Spleen (tissue), 11 donors: ENCODE data around the gene BICRA. TPM values are rescaled to one million over a fixed set of nuclear protein-coding genes. Genes with fewer than 3 reads are reported as not detected.

Source experiments
- DNase-seq: peaks from one replicate; pipeline ENCODE4 v3.0.0-alpha.2; 2020
- H3K27ac ChIP-seq, 8 donors: fragments of 200-600 bp; sonication (generic) in 7 of 8; 1 replicate in 4 of 8; 2 replicates in 4 of 8; pipeline versions ENCODE4 v1.5.0 to v1.8.0; 2016 to 2021; ENCODE audit warnings: inconsistent platforms in 4 of 8, mild to moderate bottlenecking in 4 of 8, moderate library complexity in 1 of 8
- H3K27me3 ChIP-seq, 7 donors: fragments of 200-600 bp; sonication (generic) in 6 of 7; replicated peaks in 1 of 7; 1 replicate in 4 of 7; 2 replicates in 3 of 7; pipeline versions ENCODE4 v1.5.0 to v1.8.0; 2016 to 2021; ENCODE audit warnings: inconsistent platforms in 3 of 7, mild to moderate bottlenecking in 1 of 7
- H3K36me3 ChIP-seq, 6 donors: fragments of 200-600 bp; sonication (generic) in 5 of 6; 1 replicate in 4 of 6; 2 replicates in 2 of 6; pipeline versions ENCODE4 v1.5.0 to v1.8.0; 2016 to 2021; ENCODE audit warnings: inconsistent platforms in 2 of 6
- H3K4me1 ChIP-seq, 6 donors: fragments of 200-600 bp; sonication (generic) in 5 of 6; 1 replicate in 3 of 6; 2 replicates in 3 of 6; pipeline versions ENCODE4 v1.5.0 to v1.8.0; 2016 to 2021; ENCODE audit warnings: inconsistent platforms in 3 of 6
- H3K4me3 ChIP-seq, 8 donors: fragments of 200-600 bp; sonication (generic) in 7 of 8; 1 replicate in 4 of 8; 2 replicates in 4 of 8; pipeline versions ENCODE4 v1.5.0 to v1.8.0; 2016 to 2021; ENCODE audit warnings: inconsistent platforms in 4 of 8, mild to moderate bottlenecking in 4 of 8, moderate library complexity in 2 of 8
- H3K9me3 ChIP-seq, 8 donors: fragments of 200-600 bp; sonication (generic) in 7 of 8; 1 replicate in 4 of 8; 2 replicates in 4 of 8; pipeline versions ENCODE4 v1.5.0 to v1.8.0; 2016 to 2021; ENCODE audit warnings: inconsistent platforms in 4 of 8
- CTCF ChIP-seq, 11 experiments: fragments of 200-600 bp in 7 of 11; fragments of 450-650 bp in 4 of 11; sonication (generic) in 4 of 11; IDR thresholded peaks in 8 of 11; conservative IDR thresholded peaks in 3 of 11; 1 replicate in 7 of 11; 2 replicates in 4 of 11; pipeline versions ENCODE4 v1.4.0 to v1.8.0; 2016 to 2021; ENCODE audit warnings: antibody characterized with exemption in 11 of 11, inconsistent platforms in 4 of 11, mild to moderate bottlenecking in 1 of 11
- POLR2A ChIP-seq, 3 donors: fragments of 450-650 bp; IDR thresholded peaks; one replicate each; pipeline ENCODE4 v1.5.1; 2017; ENCODE audit warnings: antibody characterized with exemption in 3 of 3, mild to moderate bottlenecking in 1 of 3
- POLR2AphosphoS5 ChIP-seq, 3 donors: sonication (generic); formaldehyde crosslinking; IDR thresholded peaks; one replicate each; pipeline ENCODE4 v1.5.1; 2017; ENCODE audit warnings: antibody characterized with exemption in 3 of 3
- WGBS, 5 donors: extraction: QIAGEN DNeasy Blood & Tissue Kit in 3 of 5; methylation state at CpG; one replicate each; pipeline versions ENCODE4 v1.1.5 to v1.1.7; 2013 to 2018; 5-methylcytosine and 5-hydroxymethylcytosine counted together
- intact Hi-C: fragments of 100-400 bp; cut with DNase I; formaldehyde crosslinking; loops from one replicate; pipeline ENCODE4 v1.15.0; 2023; ENCODE audit warnings: low total_unique reads
- polyA plus RNA-seq, 3 donors: library from polyadenylated mRNA; stranded (reverse); fragments of 200-250 nt; gene quantifications; one replicate each; pipeline ENCODE4 v1.2.1, GENCODE V29; 2013
- total RNA-seq, 7 donors: library from RNA; depleted of rRNA in 3 of 7; stranded (reverse); fragments of >200 nt in 3 of 7; fragmentation: NEBNext Ultra II Directional in 4 of 7; extraction: Animal tissue kit (Norgen Biotek cat#: 25700) in 4 of 7; gene quantifications; one replicate each; pipeline versions ENCODE4 v1.1.0 to v1.2.1, GENCODE V29; 2016 to 2021
- donor health status: healthy with polysubstance abuse.
- donor health status: DM: no; HTN: no; CAD: no; lungs with moderate emphysema.
- donor health status: DM: no; HTN: no; CAD: no.
- donor health status: Bipolar disorder and iron deficiency.
- donor health status: healthy.
- donor health status: DM: no; HTN: no; CAD: no.
- donor health status: DM: yes; HTN: yes; CAD: no.

BICRA gene
- total and polyA plus RNA-seq, 10 donors, result 2.2 to 21.8 (median 18.2) TPM

GRCh38 chr19:47675859-47676258 lies 66.9 kb downstream of the BICRA start:
- H3K27ac ChIP-seq, result no peak overlapping the region
- no peak for TF ChIP-seq POLR2A (IDR thresholded peaks at IDR 0.05)
- no peak for TF ChIP-seq POLR2AphosphoS5 (IDR thresholded peaks at IDR 0.05)
- no peak for TF ChIP-seq CTCF (IDR thresholded peaks at IDR 0.05 in 8 of 11, conservative IDR thresholded peaks at IDR 0.05 in 3 of 11)
- no peaks in the 10 kb centered on the region for H3K4me1 ChIP-seq
- H3K27me3 ChIP-seq, result no peaks in the 10 kb centered on the region
- no peak overlapping the region for H3K4me3 ChIP-seq
- no peak for DNase-seq
- intact Hi-C loops, result no loop called here
- peaks cover 0 to 94% (median 52%) of the 10 kb centered on the region in 6 donors for H3K36me3 ChIP-seq
- 90 to 95% (median 92%) methylated on average over 6 to 8 of the region's 8 CpGs for WGBS, 5 donors
- no peaks in the 10 kb centered on the region for H3K9me3 ChIP-seq

- no peaks in the 10 kb centered on the region for H3K27me3 ChIP-seq
- DNase-seq, result no peak
- no peaks in the 10 kb centered on the region for H3K4me1 ChIP-seq
- intact Hi-C loops, result no loop called here
- TF ChIP-seq CTCF (IDR thresholded peaks at IDR 0.05 in 8 of 11, conservative IDR thresholded peaks at IDR 0.05 in 3 of 11) (no peak), POLR2A (IDR thresholded peaks at IDR 0.05) (no peak), POLR2AphosphoS5 (IDR thresholded peaks at IDR 0.05) (no peak)
- no peak overlapping the region for H3K4me3 ChIP-seq
- no peaks in the 10 kb centered on the region for H3K9me3 ChIP-seq
- peaks cover 0 to 98% (median 57%) of the 10 kb centered on the region in 6 donors for H3K36me3 ChIP-seq
- WGBS, 5 donors, result 82 to 94% (median 86%) methylated on average over 6 to 8 of the region's 8 CpGs
- no peak overlapping the region for H3K27ac ChIP-seq
Measured at GRCh38 chr19:47676811-47677210, 67.9 kb downstream of the BICRA start.

DNA sequence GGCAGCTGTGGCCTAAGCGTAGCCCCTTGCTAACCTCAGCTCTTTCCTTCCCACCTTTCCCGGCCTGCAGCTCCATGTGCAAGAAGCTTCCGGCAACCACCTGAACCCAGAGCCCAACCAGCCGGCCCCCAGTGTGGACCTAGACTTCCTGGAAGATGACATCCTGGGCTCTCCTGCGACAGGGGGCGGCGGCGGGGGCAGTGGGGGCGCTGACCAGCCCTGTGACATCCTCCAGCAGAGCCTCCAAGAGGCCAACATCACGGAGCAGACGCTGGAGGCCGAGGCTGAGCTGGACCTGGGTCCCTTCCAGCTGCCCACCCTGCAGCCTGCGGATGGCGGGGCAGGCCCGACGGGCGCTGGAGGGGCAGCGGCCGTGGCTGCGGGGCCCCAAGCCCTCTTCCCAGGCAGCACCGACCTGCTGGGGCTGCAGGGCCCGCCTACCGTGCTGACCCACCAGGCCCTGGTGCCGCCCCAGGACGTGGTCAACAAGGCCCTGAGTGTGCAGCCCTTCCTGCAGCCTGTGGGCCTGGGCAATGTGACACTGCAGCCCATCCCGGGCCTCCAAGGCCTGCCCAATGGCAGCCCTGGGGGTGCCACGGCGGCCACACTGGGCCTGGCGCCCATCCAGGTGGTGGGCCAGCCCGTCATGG lies 70.4 kb downstream of the BICRA start:
- no peak overlapping the region for H3K27ac ChIP-seq
- TF ChIP-seq CTCF (IDR thresholded peaks at IDR 0.05 in 8 of 11, conservative IDR thresholded peaks at IDR 0.05 in 3 of 11), result no peak
- no peak for TF ChIP-seq POLR2AphosphoS5 (IDR thresholded peaks at IDR 0.05)
- TF ChIP-seq POLR2A (IDR thresholded peaks at IDR 0.05), result no peak
- WGBS, 5 donors, result 81 to 93% (median 92%) methylated on average over 10 to 30 of the region's 30 CpGs
- no peak overlapping the region for H3K4me3 ChIP-seq
- intact Hi-C loops, result no loop called here
- no peaks in the 10 kb centered on the region for H3K27me3 ChIP-seq
- no peak for DNase-seq
- H3K4me1 ChIP-seq, result no peaks in the 10 kb centered on the region
- H3K9me3 ChIP-seq, result no peaks in the 10 kb centered on the region
- peaks cover 0 to 100% (median 55%) of the 10 kb centered on the region in 6 donors for H3K36me3 ChIP-seq

- no peaks in the 10 kb centered on the region for H3K4me1 ChIP-seq
- WGBS, 5 donors, result 96 to 98% (median 97%) methylated on average over 12 to 90 of the region's 90 CpGs
- H3K27ac ChIP-seq, result no peak overlapping the region
- peaks cover 0 to 100% (median 55%) of the 10 kb centered on the region in 6 donors for H3K36me3 ChIP-seq
- TF ChIP-seq POLR2AphosphoS5 (IDR thresholded peaks at IDR 0.05), result peak in 1 of 3 donors; percentile 34
- TF ChIP-seq POLR2A (IDR thresholded peaks at IDR 0.05), result no peak
- no peak for DNase-seq
- no peak overlapping the region for H3K4me3 ChIP-seq
- H3K27me3 ChIP-seq, result no peaks in the 10 kb centered on the region
- no peaks in the 10 kb centered on the region for H3K9me3 ChIP-seq
- intact Hi-C loops, result no loop called here
Measured at GRCh38 chr19:47679922-47680857, 71.3 kb downstream of the BICRA start.
